NCI-H748 (cell line): ENCODE data around the gene GRIA4.
"Not testable (repeated sequence)": the region's sequence is repeated elsewhere in the genome, so short reads cannot be mapped to it uniquely, and the experiment has no call there.

Experiments used
- DNase-seq: peaks from one replicate; lab custom pipeline; 2025; ENCODE audit not compliant: unreplicated experiment; lab: John Stamatoyannopoulos, UW

The GRIA4 gene

GRCh38 chr11:105856954-105857353 lies 247.1 kb downstream of the GRIA4 start:
- DNase-seq: no peak

GRCh38 chr11:105857728-105858127 lies 247.9 kb downstream of the GRIA4 start:
- DNase-seq: peak; percentile 3

GRCh38 chr11:105858841-105859240 lies 249.0 kb downstream of the GRIA4 start:
- DNase-seq: no peak

GRCh38 chr11:105860105-105860504 lies 250.2 kb downstream of the GRIA4 start:
- no peak for DNase-seq

- peak; percentile 74 for DNase-seq
Observed at GRCh38 chr11:105861225-105861624, 251.4 kb downstream of the GRIA4 start.

GRCh38 chr11:105862736-105863367 lies 253.0 kb downstream of the GRIA4 start:
- peak; percentile 63 for DNase-seq

GRCh38 chr11:105863523-105863922 lies 253.7 kb downstream of the GRIA4 start:
- no peak for DNase-seq

- DNase-seq: no peak
Observed at GRCh38 chr11:105867742-105868141, 257.9 kb downstream of the GRIA4 start.

GRCh38 chr11:105868762-105869285 lies 259.0 kb downstream of the GRIA4 start:
- DNase-seq: no peak

- DNase-seq: no peak
Observed at GRCh38 chr11:105870516-105871113, 260.7 kb downstream of the GRIA4 start.

- no peak for DNase-seq
Observed at GRCh38 chr11:105878510-105878909, 268.6 kb downstream of the GRIA4 start.

GRCh38 chr11:105878927-105879326 lies 269.1 kb downstream of the GRIA4 start:
- DNase-seq: not testable (repeated sequence)

- peak; percentile 61 for DNase-seq
Observed at GRCh38 chr11:105881027-105881426, 271.2 kb downstream of the GRIA4 start.

- no peak for DNase-seq
Observed at GRCh38 chr11:105884436-105884835, 274.6 kb downstream of the GRIA4 start.

GRCh38 chr11:105891685-105892084 lies 281.8 kb downstream of the GRIA4 start:
- no peak for DNase-seq

- no peak for DNase-seq
Observed at GRCh38 chr11:105897161-105897560, 287.3 kb downstream of the GRIA4 start.

- DNase-seq: no peak
Observed at GRCh38 chr11:105899772-105900171, 289.9 kb downstream of the GRIA4 start.

- no peak for DNase-seq
Observed at GRCh38 chr11:105900515-105901035, 290.7 kb downstream of the GRIA4 start.

GRCh38 chr11:105903113-105903512 lies 293.2 kb downstream of the GRIA4 start:
- peak; percentile 12 for DNase-seq

- DNase-seq: no peak
Observed at GRCh38 chr11:105906517-105906916, 296.6 kb downstream of the GRIA4 start.

GRCh38 chr11:105907319-105907718 lies 297.4 kb downstream of the GRIA4 start:
- DNase-seq: no peak

- DNase-seq: no peak
Observed at GRCh38 chr11:105910095-105910715, 300.3 kb downstream of the GRIA4 start.
